IMR-90 (cell line): ENCODE results near the gene SLC43A2.

Experiments used
- CHD1 ChIP-seq: IDR thresholded peaks from 2 replicates; pipeline ENCODE4 v1.6.1; 2012; ENCODE audit warnings: low read depth, low read length, improper control_type of control experiment
- POLR2A ChIP-seq: IDR thresholded peaks from 2 replicates; pipeline ENCODE4 v1.6.1; 2012; ENCODE audit warnings: mild to moderate bottlenecking, low read depth, low read length

DNA sequence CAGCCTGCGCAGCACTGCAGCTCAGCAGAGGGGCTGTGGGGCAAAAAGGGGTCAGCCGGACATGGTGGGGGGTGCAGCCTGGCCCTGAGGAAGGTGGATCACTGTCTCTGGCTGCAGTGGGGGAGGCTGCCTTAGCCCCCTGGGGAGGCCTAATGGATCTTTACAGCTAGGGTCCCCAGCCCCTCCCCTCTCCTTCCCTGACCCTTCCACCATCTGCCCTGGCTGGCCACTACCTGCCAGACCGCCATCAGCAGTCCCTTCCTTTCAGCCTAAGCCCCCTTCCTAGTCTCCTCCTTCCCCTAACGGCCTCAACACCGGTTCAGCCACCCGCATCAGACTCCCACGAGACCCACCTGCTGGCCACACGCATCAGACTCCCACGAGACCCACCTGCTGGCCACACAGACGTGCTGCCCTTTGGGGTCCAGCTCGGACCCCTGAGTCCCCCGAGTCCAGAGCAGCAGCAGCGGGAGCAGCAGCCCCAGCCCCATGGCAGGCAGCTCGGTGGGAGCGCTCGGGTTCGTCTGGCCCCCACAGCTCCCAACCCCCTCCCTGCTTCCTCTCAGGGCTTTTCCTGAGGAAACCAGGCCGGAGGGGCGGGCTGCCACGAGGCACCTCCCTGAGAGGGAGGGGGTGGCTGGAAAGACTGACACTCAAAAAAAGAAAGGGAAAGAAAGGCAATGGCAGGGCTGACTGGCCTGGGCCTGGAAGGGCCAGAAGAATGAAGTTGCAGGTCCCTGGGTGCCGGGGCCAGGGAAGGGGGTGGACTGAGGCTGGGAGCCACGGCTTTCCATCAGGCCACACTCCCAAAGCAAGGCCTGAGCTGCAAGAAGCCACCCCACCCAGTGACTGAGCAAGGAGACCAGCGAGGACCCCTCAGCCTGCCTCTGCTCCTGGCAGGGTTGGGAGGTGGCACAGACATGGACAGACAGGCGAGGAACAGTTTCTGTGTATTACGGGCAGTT lies 16.9 kb upstream of the SLC43A2 start, which contains the start of gene SCARF1:
- TF ChIP-seq POLR2A = no peak
- no peak for TF ChIP-seq CHD1
